Activated CD4-positive, alpha-beta T cell treated with anti-CD3 and anti-CD28 coated beads, Interleukin-2, Interleukin-6, amounts not matched to agents 100 ng/mL and 50 ng/mL, durations not matched to agents 16 hours and 8 hours (primary cell): ENCODE data around the gene DARS1.
A peak's percentile ranks its signal among the peaks of the same experiment; 100 is the strongest.
"Not testable (repeated sequence)": the region's sequence is repeated elsewhere in the genome, so short reads cannot be mapped to it uniquely, and the experiment has no call there.

Experiments
- DNase-seq: peaks from one replicate; pipeline ENCODE4 v3.0.0-alpha.2; 2020

Gene DARS1

GRCh38 chr2:135936524-135936923 is 48.9 kb downstream of the DARS1 start:
- no peak for DNase-seq

- DNase-seq, result no peak
These were observed 49.5 kb downstream of the DARS1 start for GRCh38 chr2:135935914-135936313.

DNA sequence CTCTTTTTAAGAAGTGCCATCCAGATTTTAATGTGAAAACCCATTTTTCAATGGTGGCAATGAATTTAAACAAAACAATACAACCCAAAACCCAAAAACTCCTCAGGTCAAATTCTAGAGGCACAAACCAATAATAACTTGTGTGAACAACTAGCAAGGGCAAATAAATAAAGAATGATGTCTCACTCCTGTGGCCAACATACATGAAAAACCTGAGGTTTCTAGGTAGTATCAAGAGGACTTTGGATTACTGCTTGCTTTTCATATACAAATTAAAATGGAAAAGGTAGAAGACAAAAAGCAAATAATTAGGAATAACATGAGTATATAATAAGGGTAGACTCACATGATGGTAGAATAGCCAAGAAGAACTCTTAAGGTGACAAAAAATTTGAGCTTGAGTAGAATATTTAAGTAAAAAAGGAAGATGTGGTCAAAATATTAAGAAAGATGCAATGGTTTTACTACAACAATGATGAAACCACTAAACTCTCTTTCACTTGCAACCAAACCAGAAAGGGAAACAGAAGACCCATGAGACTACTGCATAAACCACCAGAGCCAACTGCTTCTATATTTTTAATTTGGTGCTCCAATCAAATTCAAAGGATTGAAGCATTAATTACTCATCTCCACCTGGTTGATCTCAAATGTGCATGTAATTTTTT is 53.5 kb downstream of the DARS1 start:
- peak; percentile 14 for DNase-seq

DNA sequence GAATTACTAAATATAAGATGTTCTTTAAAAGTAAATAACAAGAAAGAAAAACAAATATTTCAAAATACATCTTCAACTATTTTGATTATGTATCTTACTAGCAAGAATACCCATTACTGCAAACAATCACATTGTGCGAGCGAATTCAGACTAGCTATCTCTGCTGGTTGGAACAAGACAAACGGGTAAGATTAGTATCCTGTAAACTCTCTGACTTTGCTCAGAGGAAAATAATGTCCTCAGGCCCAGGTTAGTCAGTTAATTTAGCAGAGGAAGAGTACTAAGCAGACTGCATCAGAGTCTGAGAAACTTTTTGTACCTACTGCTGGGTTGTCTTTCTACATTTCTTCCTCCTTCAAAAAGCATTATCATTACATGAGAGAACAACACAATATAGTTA is 58.8 kb downstream of the DARS1 start:
- no peak for DNase-seq

- no peak for DNase-seq
These were observed 59.9 kb downstream of the DARS1 start for GRCh38 chr2:135925571-135925970.

- peak; percentile 51 for DNase-seq
These were observed 69.2 kb downstream of the DARS1 start for GRCh38 chr2:135916207-135916606.

DNA sequence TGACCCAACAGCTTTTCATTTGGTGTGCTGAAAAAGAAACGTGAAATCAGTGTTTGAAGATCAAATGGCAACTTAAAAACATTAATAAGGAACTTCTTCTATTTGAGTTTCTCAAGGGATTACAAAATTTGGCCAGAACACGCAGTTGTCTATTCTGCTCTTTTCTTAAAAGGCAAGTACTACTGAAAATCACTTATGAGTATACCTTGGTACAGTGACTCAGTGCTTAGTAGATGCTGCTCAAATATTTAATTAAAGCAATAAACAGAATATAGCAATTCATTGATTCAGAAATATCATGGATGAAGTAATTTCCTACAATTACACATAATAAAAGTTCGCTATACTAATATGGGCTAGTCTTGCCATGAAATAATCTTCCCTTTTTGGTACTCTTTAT is 70.9 kb downstream of the DARS1 start:
- no peak for DNase-seq

DNA sequence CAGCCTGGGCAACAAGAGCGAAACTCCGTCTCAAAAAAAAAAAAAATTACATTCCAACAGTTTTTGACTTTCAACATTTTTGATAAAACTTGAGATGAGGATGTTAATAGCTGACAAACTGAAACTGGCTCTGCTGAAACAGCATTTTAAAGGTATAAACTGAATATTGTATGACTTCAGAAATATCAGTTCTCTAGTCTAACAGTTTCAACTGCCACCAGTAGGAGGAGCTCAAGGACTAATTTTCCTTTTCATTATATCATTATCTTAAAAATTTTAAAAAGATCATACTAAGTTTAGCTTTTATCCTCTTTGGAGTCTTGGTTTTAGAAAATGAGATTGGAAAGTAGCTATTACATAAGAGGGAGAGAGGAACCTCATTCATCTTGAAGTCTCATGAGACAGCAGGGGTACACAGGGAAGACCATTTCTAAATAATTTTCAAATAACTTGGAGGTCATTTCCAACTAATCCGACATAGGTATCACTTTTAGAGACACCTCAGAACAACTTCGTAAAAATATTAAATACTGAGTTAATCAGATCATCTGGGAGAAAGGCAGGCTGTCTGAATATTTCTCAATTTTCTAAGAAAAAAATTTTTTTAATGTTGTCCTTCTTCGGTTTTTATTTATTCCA is 71.6 kb downstream of the DARS1 start:
- peak; percentile 65 for DNase-seq

GRCh38 chr2:135909976-135910375 is 75.5 kb downstream of the DARS1 start:
- DNase-seq, result no peak

DNA sequence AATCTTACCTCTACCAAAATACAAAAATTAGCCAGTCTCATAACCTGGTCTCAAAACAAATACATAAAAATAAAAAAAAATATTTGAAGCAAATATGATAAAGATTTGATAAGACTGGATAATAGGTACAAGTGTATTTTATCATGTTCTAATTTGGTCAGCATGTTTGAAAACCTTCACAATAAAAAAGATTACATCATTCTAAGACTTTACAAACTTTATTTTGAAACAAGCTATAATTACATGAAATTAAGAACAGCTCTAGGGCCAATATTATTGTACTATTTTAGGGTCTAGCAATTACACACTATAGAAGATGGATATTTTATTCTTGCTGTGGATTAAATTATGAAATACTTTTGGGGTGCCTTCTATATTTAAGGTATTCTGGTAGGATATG is 79.7 kb downstream of the DARS1 start:
- DNase-seq, result no peak

DNA sequence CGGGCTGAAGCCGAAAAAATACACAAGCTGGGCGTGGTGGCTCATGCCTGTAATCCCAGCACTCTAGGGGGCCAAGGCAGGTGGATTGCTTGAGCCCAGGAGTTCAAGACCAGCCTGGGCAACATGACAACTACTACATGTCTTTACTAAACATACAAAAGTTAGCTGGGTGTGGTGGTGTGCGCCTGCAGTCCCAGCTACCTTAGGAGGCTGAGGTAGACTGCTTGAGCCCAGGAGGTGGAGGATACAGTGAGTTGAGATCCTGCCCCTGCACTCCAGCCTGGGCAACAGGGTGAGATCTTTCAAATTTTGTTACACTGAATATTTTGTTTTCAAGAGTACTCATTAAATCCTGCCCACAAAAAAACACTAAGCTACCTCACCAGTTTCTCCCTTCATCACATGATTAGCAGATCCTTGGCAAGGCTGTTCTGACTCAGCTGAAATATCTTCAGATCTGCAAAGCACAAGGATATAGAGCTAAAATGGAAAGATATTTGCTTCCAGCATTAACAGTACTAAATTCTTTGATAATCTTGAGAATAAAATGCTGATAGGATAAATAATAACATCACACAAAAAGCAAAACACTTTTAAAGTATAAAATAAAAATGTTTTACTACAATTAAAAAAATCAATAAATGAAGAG is 81.0 kb downstream of the DARS1 start:
- DNase-seq, result peak; percentile 20

GRCh38 chr2:135903650-135904049 is 81.8 kb downstream of the DARS1 start:
- no peak for DNase-seq

DNA sequence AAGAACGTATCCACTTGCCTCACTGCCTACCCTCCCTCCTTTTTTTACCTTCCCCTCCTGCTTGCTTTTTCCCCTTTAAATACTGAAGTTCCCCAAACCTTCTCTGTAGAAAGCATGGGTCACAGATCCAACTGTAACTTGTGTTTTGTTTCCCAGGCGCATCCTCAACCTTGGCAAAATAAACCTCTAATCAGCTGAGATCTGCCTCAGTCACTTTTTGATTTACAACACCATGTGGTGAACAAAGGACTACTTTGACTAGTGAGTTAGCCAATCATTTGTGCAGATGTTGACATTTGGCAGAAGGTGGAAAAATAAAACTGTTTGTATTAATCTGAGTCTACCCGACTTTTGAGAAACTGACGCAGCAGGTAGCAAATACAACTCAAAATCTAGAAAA is 85.9 kb downstream of the DARS1 start:
- DNase-seq, result no peak

GRCh38 chr2:135898234-135898786 is 87.1 kb downstream of the DARS1 start:
- no peak for DNase-seq

GRCh38 chr2:135894930-135895329 is 90.5 kb downstream of the DARS1 start:
- no peak for DNase-seq

DNA sequence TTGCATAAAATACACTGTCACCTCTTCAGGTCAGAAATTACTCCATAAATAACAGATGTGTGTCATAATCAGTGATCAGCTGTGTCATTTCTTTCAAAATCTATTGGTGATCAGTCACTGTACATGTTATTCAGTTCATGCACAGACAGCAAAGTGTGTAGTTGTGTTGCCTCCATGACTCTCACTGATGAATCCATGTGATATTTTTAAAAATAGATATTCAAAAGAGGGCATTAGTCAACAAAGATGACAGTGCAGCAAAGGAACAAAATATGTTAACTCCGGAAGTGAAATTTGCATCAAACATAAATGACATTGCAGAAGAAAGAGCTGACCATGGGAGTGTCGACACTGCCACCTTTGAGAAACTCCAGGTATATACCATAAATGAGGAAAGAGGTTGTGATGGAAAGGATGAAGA is 92.0 kb downstream of the DARS1 start:
- no peak for DNase-seq

DNA sequence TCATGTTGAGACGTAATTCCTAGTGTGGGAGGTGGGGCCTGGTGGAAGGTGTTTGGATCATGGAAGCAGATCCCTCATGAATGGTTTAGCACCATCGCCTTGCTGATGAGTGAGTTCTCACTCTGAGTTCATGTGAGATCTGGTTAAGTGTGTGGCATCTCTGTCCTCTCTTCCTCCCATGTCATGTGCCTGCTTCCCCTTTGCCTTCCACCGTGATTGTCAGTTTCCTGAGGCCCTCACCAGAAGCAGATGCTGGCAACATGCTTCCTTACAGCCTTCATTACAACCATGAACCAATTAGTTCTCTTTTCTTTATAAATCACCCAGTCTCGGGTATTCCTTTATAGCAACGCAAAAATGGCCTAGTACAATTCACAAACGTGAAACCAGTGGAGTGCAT is 94.6 kb downstream of the DARS1 start:
- DNase-seq, result no peak

DNA sequence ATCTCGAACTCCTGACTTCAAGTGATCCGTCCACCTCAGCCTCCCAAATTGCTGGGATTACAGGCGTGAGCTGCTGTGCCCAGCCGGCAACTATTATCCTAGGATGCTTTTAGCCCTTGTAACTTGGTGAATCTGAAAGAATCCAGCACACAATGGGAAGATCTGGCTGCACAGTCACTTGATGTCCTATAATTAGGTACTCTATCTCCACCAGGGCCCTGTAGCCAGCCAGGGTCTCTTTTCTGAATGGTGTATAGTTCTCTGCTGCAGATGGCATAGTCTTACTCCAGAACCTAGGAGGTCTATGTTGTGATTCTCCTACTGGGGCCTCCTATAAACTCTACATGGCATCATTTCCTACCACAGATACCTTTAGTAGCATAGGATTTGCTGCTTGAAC is 95.3 kb downstream of the DARS1 start:
- no peak for DNase-seq

DNA sequence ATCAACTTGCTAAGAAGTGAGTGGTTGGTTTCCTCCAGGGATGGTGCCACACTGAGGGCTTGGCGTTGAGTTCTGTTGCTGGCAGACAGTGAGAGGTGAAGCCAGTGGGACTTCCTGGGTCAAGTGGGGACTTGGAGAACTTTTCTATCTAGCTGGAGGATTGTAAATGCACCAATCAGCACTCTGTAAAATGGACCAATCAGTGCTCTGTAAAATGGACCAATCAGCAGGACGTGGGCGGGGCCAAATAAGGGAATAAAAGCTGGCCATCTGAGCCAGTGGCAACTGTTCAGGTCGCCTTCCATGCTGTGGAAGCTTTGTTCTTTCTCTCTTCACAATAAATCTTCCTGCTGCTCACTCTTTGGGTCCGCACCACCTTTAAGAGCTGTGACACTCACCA is 96.8 kb downstream of the DARS1 start:
- DNase-seq, result not testable (repeated sequence)

GRCh38 chr2:135885709-135886108 is 99.7 kb downstream of the DARS1 start:
- DNase-seq, result no peak

GRCh38 chr2:135882415-135882814 is 103.0 kb downstream of the DARS1 start:
- no peak for DNase-seq

- not testable (repeated sequence) for DNase-seq
These were observed 108.7 kb downstream of the DARS1 start for GRCh38 chr2:135876770-135877169.

GRCh38 chr2:135876066-135876711 is 109.2 kb downstream of the DARS1 start, which contains the start of gene MCM6:
Gene MCM6 (minus strand): TSS chr2:135876443. CDS start chr2:135876365, 78 bp downstream.
- peak; percentile 100 for DNase-seq
